Measurements from ENCODE around the gene EHF.

GRCh38 chr11:34604145-34604544 is 16.7 kb upstream of the EHF start:
- TF ChIP-seq EZH2 (IDR thresholded peaks at IDR 0.05; ENCODE audit: insufficient read depth, poor library complexity, severe bottlenecking) = no peak
- no peak for TF ChIP-seq EZH2phosphoT487 (IDR thresholded peaks at IDR 0.05; ENCODE audit: insufficient read depth, low read depth)
